PC-9 (cell line): ENCODE results near the gene ETV6. TPM values are rescaled to one million over a fixed set of nuclear protein-coding genes. Genes with fewer than 3 reads are reported as not detected.

ENCODE experiments used
- BruUV-seq: library from RNA; stranded (reverse); fragments of 400-500 nt; replicated peaks from 2 replicates; lab custom pipeline; 2021; lab: Mats Ljungman, UMichigan
- CTCF ChIA-PET: fragments of 300-600 bp; sonication (Branson Sonifier 250); formaldehyde crosslinking; loops from one replicate; lab custom pipeline; 2022; ENCODE audit warnings: antibody characterized with exemption; lab: Charles Lee
- POLR2A ChIA-PET: fragments of 300-600 bp; sonication (Branson Sonifier 250); formaldehyde crosslinking; loops from one replicate; lab custom pipeline; 2022; ENCODE audit warnings: antibody characterized with exemption; ENCODE audit not compliant: unreplicated experiment; lab: Charles Lee
- DNase-seq, 2 experiments: peaks; one replicate each; pipeline versions ENCODE4 v3.0.0 to v3.0.0-alpha.2; 2015 to 2022; ENCODE audit warnings: mixed read lengths in 1 of 2
- H2AFZ ChIP-seq: fragments of 200-600 bp; sonication (generic); 2 replicates; pipeline ENCODE4 v1.8.1; 2017; ENCODE audit warnings: antibody characterized with exemption
- H3F3A ChIP-seq: fragments of 200-600 bp; sonication (generic); 2 replicates; pipeline ENCODE4 v1.8.1; 2017; ENCODE audit warnings: antibody characterized with exemption, mild to moderate bottlenecking, low read depth; ENCODE audit not compliant: insufficient read depth
- H3K27ac ChIP-seq: fragments of 200-600 bp; sonication (generic); 2 replicates; pipeline ENCODE4 v1.6.1; 2016; ENCODE audit warnings: mixed run types
- H3K27me3 ChIP-seq: fragments of 200-600 bp; sonication (generic); 2 replicates; pipeline ENCODE4 v1.6.1; 2016; ENCODE audit warnings: low read depth, mixed run types; ENCODE audit not compliant: insufficient read depth
- H3K36me3 ChIP-seq: fragments of 200-600 bp; sonication (generic); 2 replicates; pipeline ENCODE4 v1.6.1; 2016; ENCODE audit warnings: low read depth, mixed run types
- H3K4me1 ChIP-seq: fragments of 200-600 bp; sonication (generic); replicated peaks from 2 replicates; pipeline ENCODE4 v1.6.1; 2016; ENCODE audit warnings: mixed run types; ENCODE audit not compliant: insufficient read depth
- H3K4me2 ChIP-seq: fragments of 200-600 bp; sonication (generic); 2 replicates; pipeline ENCODE4 v1.6.1; 2017; ENCODE audit warnings: mixed run types
- H3K4me3 ChIP-seq: fragments of 200-600 bp; sonication (generic); 2 replicates; pipeline ENCODE4 v1.6.1; 2016; ENCODE audit warnings: mixed run types
- H3K79me2 ChIP-seq: fragments of 200-600 bp; sonication (generic); 2 replicates; pipeline ENCODE4 v1.6.1; 2017; ENCODE audit warnings: low read depth, mixed run types
- H3K9me2 ChIP-seq: fragments of 200-600 bp; sonication (generic); 2 replicates; pipeline ENCODE4 v1.8.1; 2017; ENCODE audit warnings: mild to moderate bottlenecking; ENCODE audit not compliant: insufficient read depth
- H3K9me3 ChIP-seq: fragments of 200-600 bp; sonication (generic); 2 replicates; pipeline ENCODE4 v1.8.1; 2016; ENCODE audit warnings: low read depth; ENCODE audit not compliant: insufficient read depth
- H4K20me1 ChIP-seq: fragments of 200-600 bp; sonication (generic); 2 replicates; pipeline ENCODE4 v1.8.1; 2017; ENCODE audit not compliant: insufficient read depth
- EZH2 ChIP-seq: fragments of 200-600 bp; sonication (generic); IDR thresholded peaks from 2 replicates; pipeline ENCODE4 v1.8.0; 2017; ENCODE audit warnings: antibody characterized with exemption, low read depth
- intact Hi-C: fragments of 100-400 bp; cut with micrococcal nuclease; formaldehyde crosslinking; loops from one replicate; pipeline ENCODE4 v1.10.0; 2022; ENCODE audit not compliant: unreplicated experiment
- total RNA-seq: library from RNA; stranded (reverse); gene quantifications from 2 replicates; pipeline ENCODE4 v1.2.3, GENCODE V29; 2021
- TF ChIP-seq, protein P1 (sequence below): fragments of 200-600 bp; sonication (generic); conservative IDR thresholded peaks from 2 replicates; pipeline ENCODE4 v1.6.1; 2017; ENCODE audit warnings: mixed run types, antibody characterized with exemption, mild to moderate bottlenecking, moderate library complexity

ETV6 gene
- total RNA-seq, 1 experiment from 2014 or later = 62.8 TPM

DNA sequence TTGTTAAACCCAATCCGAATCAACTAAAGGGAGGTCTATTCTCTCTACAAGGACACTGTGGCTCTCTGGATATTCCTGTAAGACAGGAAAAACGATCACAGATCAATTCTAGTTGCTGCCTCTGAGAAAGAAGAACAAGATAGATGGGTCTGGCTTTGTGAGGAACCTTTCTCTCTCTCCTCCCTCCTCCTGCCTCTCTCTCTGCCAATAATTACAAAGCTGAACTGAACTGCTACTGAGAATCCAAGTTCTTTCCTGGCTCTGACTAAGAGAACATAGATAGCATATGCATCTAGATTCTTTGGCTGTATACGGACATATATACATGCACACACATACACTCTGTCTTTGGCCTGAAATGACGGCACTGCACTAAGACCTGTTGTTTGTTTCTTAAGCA, 27.6 kb downstream of the ETV6 start:
- ChIA-PET CTCF (no interaction called here), POLR2A (no interaction called here)
- DNase-seq = no peak
- H3K27ac ChIP-seq = no peak overlapping the region
- no peaks in the 10 kb centered on the region; the same call in 1 of the 2 replicates for H3K9me3 ChIP-seq
- no peaks in the 10 kb centered on the region; the same call in 1 of the 2 replicates for H4K20me1 ChIP-seq
- H3K27me3 ChIP-seq = no peaks in the 10 kb centered on the region
- H3F3A ChIP-seq = no peaks in the 10 kb centered on the region
- no peaks in the 10 kb centered on the region for H3K9me2 ChIP-seq
- peaks cover 10% of the 10 kb centered on the region for H3K4me1 ChIP-seq
- TF ChIP-seq, protein P1, sequence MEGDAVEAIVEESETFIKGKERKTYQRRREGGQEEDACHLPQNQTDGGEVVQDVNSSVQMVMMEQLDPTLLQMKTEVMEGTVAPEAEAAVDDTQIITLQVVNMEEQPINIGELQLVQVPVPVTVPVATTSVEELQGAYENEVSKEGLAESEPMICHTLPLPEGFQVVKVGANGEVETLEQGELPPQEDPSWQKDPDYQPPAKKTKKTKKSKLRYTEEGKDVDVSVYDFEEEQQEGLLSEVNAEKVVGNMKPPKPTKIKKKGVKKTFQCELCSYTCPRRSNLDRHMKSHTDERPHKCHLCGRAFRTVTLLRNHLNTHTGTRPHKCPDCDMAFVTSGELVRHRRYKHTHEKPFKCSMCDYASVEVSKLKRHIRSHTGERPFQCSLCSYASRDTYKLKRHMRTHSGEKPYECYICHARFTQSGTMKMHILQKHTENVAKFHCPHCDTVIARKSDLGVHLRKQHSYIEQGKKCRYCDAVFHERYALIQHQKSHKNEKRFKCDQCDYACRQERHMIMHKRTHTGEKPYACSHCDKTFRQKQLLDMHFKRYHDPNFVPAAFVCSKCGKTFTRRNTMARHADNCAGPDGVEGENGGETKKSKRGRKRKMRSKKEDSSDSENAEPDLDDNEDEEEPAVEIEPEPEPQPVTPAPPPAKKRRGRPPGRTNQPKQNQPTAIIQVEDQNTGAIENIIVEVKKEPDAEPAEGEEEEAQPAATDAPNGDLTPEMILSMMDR = no peak
- TF ChIP-seq EZH2 = no peak
- H3K79me2 ChIP-seq = peaks cover 78% of the 10 kb centered on the region
- H3K4me2 ChIP-seq = no peak overlapping the region
- H2AFZ ChIP-seq = no peak overlapping the region
- no TSS peak for BruUV-seq
- intact Hi-C loops = no loop called here
- H3K4me3 ChIP-seq = no peak overlapping the region
- H3K36me3 ChIP-seq = no peaks in the 10 kb centered on the region

DNA sequence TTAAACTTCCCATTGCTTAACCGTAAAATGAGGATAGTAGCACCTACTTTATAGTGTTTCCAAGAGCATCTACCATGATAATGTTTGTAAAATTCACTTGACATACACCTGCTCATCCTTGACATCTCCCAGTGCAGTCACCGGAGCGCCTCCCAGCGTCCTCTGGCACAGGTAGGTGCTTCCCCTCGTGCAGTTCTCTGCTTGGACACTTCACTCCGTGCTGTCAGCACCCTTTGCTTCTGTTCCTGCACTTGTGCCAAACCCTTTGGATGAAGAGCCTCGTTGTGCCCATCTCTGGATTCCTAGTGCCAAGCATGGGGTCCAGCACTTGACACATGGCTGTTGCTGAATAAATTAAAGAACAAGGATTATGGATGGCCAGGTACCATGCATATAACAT, 28.3 kb downstream of the ETV6 start:
- CTCF ChIA-PET = no interaction called here
- H3K9me2 ChIP-seq = no peaks in the 10 kb centered on the region
- H2AFZ ChIP-seq = no peak overlapping the region
- POLR2A ChIA-PET = no interaction called here
- no peaks in the 10 kb centered on the region for H3K36me3 ChIP-seq
- DNase-seq = no peak
- H3K79me2 ChIP-seq = peaks cover 78% of the 10 kb centered on the region
- no peak for TF ChIP-seq EZH2
- TF ChIP-seq, protein P1 = no peak
- no peak overlapping the region for H3K4me2 ChIP-seq
- H3K27me3 ChIP-seq = no peaks in the 10 kb centered on the region
- intact Hi-C loops = no loop called here
- H3K4me3 ChIP-seq = no peak overlapping the region
- H4K20me1 ChIP-seq = no peaks in the 10 kb centered on the region; the same call in 1 of the 2 replicates
- no peaks in the 10 kb centered on the region for H3F3A ChIP-seq
- H3K9me3 ChIP-seq = no peaks in the 10 kb centered on the region; the same call in 1 of the 2 replicates
- H3K4me1 ChIP-seq = peaks cover 10% of the 10 kb centered on the region
- BruUV-seq = no TSS peak
- no peak overlapping the region for H3K27ac ChIP-seq

DNA sequence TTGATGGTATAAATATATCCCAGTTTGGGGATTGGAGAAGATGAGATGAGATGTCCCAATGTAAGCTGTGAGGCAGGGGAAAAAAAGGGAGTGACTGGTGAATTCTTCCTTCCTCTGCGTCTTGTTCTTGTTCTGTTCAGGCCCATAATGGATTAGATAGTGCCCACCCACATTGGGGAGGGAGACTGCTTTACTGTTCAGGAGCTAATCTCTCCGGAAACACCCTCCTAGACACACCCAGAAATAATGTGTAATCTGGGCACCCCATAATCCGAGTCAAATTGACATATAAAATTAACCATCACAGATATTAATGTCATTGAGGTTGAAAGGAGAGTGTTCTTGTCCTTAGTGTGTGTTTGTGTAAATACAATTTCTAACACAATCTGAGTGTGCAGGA, 29.3 kb downstream of the ETV6 start:
- H3K4me3 ChIP-seq = no peak overlapping the region
- H3K36me3 ChIP-seq = no peaks in the 10 kb centered on the region
- H3K79me2 ChIP-seq = peaks cover 78% of the 10 kb centered on the region
- ChIA-PET CTCF (no interaction called here), POLR2A (no interaction called here)
- H3K4me2 ChIP-seq = no peak overlapping the region
- no peak overlapping the region for H2AFZ ChIP-seq
- H3K9me3 ChIP-seq = no peaks in the 10 kb centered on the region; the same call in 1 of the 2 replicates
- H3F3A ChIP-seq = no peaks in the 10 kb centered on the region
- H3K4me1 ChIP-seq = peaks cover 5% of the 10 kb centered on the region
- H3K27ac ChIP-seq = no peak overlapping the region
- no TSS peak for BruUV-seq
- H3K9me2 ChIP-seq = no peaks in the 10 kb centered on the region
- TF ChIP-seq, protein P1 = no peak
- no peak for TF ChIP-seq EZH2
- no peak for DNase-seq
- H3K27me3 ChIP-seq = no peaks in the 10 kb centered on the region
- intact Hi-C loops = no loop called here
- H4K20me1 ChIP-seq = no peaks in the 10 kb centered on the region; the same call in 1 of the 2 replicates
